SK-N-SH treated with all-trans-retinoic acid at 6 μM for 48 hours (cell line): Measurements from ENCODE around the gene ICE1.

Source experiments
- CREB5 ChIP-seq: fragments of 250-450 bp; sonication (Bioruptor Pico); IDR thresholded peaks from 2 replicates; pipeline ENCODE4 v1.5.1; 2020; ENCODE audit warnings: low read depth, mild to moderate bottlenecking, moderate library complexity
- CSDC2 ChIP-seq: fragments of 250-450 bp; sonication (Bioruptor Pico); IDR thresholded peaks from 2 replicates; pipeline ENCODE4 v1.5.0; 2020; ENCODE audit warnings: mild to moderate bottlenecking, moderate library complexity
- CSRNP3 ChIP-seq: fragments of 250-450 bp; sonication (Bioruptor Pico); IDR thresholded peaks from 2 replicates; pipeline ENCODE4 v1.5.1; 2021; ENCODE audit warnings: mild to moderate bottlenecking, moderate library complexity
- GLIS3 ChIP-seq: fragments of 250-450 bp; sonication (Bioruptor Pico); IDR thresholded peaks from 2 replicates; pipeline ENCODE4 v1.5.0; 2020; ENCODE audit warnings: mild to moderate bottlenecking, moderate library complexity
- ISL1 ChIP-seq: fragments of 250-450 bp; sonication (Bioruptor Pico); IDR thresholded peaks from 2 replicates; pipeline ENCODE4 v2.1.2; 2022; ENCODE audit warnings: mild to moderate bottlenecking, moderate library complexity
- OSR1 ChIP-seq: fragments of 250-450 bp; sonication (Bioruptor Pico); IDR thresholded peaks from 2 replicates; pipeline ENCODE4 v1.8.0; 2022; ENCODE audit warnings: moderate library complexity, mild to moderate bottlenecking, inconsistent platforms
- PATZ1 ChIP-seq: fragments of 250-450 bp; sonication (Bioruptor Pico); IDR thresholded peaks from 2 replicates; pipeline ENCODE4 v1.8.0; 2020; ENCODE audit warnings: mild to moderate bottlenecking, moderate library complexity, borderline replicate concordance
- ZFP30 ChIP-seq: fragments of 450-650 bp; formaldehyde crosslinking; IDR thresholded peaks from 2 replicates; pipeline ENCODE4 v1.5.0; 2022; ENCODE audit warnings: mild to moderate bottlenecking, moderate library complexity

GRCh38 chr5:5467737-5468136 lies 45.3 kb downstream of the ICE1 start:
- TF ChIP-seq ISL1 (CRISPR knock-in tag): no peak
- no peak for TF ChIP-seq OSR1 (CRISPR knock-in tag)
- TF ChIP-seq CSDC2 (CRISPR knock-in tag): no peak
- TF ChIP-seq GLIS3 (CRISPR knock-in tag): no peak
- no peak for TF ChIP-seq PATZ1 (CRISPR knock-in tag)
- no peak for TF ChIP-seq CREB5 (CRISPR knock-in tag)
- TF ChIP-seq CSRNP3 (CRISPR knock-in tag): no peak
- no peak for TF ChIP-seq ZFP30 (CRISPR knock-in tag)
